ENCODE measurements around the gene PRDM11. TPM values are rescaled to one million over a fixed set of nuclear protein-coding genes. Genes with fewer than 3 reads are reported as not detected.

The PRDM11 gene
- total and polyA plus RNA-seq, 2 of the 4 experiments (the other 2 are of a cell fraction), result 2.2 to 2.7 TPM

- POLR2A ChIA-PET (ENCODE audit: unreplicated experiment), result no interaction called here
- dilution Hi-C loops (cut with HindIII; ENCODE audit: low sequenced_read_pairs, unreplicated experiment) (no loop called here), in situ Hi-C loops (cut with MboI; ENCODE audit: low sequenced_read_pairs) (no loop called here), intact Hi-C loops (cut with micrococcal nuclease) (no loop called here)
- WGBS, 2 experiments (ENCODE audit: extremely low coverage in 2 of 2, insufficient read length in 1 of 2), result 100% methylated on average over 1 of the region's 2 CpGs; no CpG with 5 or more reads in 1 of the 2 experiments
- no peaks in the 10 kb centered on the region for H3K9me1 ChIP-seq (ENCODE audit: insufficient read depth, low read length)
- no peak overlapping the region for H3K23ac ChIP-seq (ENCODE audit: low read depth, low read length)
- ATAC-seq (ENCODE audit: low read depth), result no peak
- no peak overlapping the region for H3K14ac ChIP-seq (replicated peaks; ENCODE audit: low read depth, low read length)
- H3K27ac ChIP-seq (ENCODE audit: insufficient read depth, low read length), result no peak overlapping the region
- no peak overlapping the region for H2BK15ac ChIP-seq (ENCODE audit: low read depth, low read length)
- H3K27me3 ChIP-seq (ENCODE audit: control insufficient read depth, insufficient read depth, low read length), result no peaks in the 10 kb centered on the region
- DNase-seq, result no peak
- no peaks in the 10 kb centered on the region; the same call in 1 of the 2 replicates for H3K9me3 ChIP-seq (ENCODE audit: control insufficient read depth, insufficient read depth, low read length)
- H2AFZ ChIP-seq (replicated peaks; ENCODE audit: low read length, poor library complexity), result no peak overlapping the region
- no peak overlapping the region for H3K18ac ChIP-seq (ENCODE audit: low read depth, low read length)
- H2BK5ac ChIP-seq (ENCODE audit: low read depth, low read length, poor library complexity, severe bottlenecking), result no peak overlapping the region
- no peak overlapping the region for H3K9ac ChIP-seq (ENCODE audit: low read depth, low read length)
- H3K4me1 ChIP-seq (ENCODE audit: control insufficient read depth, insufficient read depth, low read length), result peaks cover 4% of the 10 kb centered on the region; the same call in 1 of the 2 replicates
- no peak overlapping the region for H4K8ac ChIP-seq (ENCODE audit: low read depth in 2 of 2, low read length in 2 of 2)
- BruUV-seq (replicated peaks), result no TSS peak
- H3K56ac ChIP-seq (ENCODE audit: extremely low read depth, insufficient read depth, low read length), result no peak overlapping the region
- no peak overlapping the region for H4K91ac ChIP-seq (ENCODE audit: insufficient read depth, low read depth, low read length)
- TF ChIP-seq MAFK (IDR thresholded peaks at IDR 0.05; ENCODE audit: low read depth, low read length), result no peak
- TF ChIP-seq CEBPB (IDR thresholded peaks at IDR 0.05; ENCODE audit: low read depth, low read length), result no peak
- no peak for TF ChIP-seq FOS (IDR thresholded peaks at IDR 0.05; ENCODE audit: low read depth, low read length)
- no peak for TF ChIP-seq SMC3 (IDR thresholded peaks at IDR 0.05; ENCODE audit: low read depth, low read length)
- no peak for TF ChIP-seq MAZ (IDR thresholded peaks at IDR 0.05; ENCODE audit: borderline replicate concordance, low read depth, low read length)
- TF ChIP-seq RFX5 (IDR thresholded peaks at IDR 0.05; ENCODE audit: low read depth, low read length), result no peak
- TF ChIP-seq CTCF (conservative IDR thresholded peaks at IDR 0.05; ENCODE audit: low read depth, low read length), result no peak
- no peak for TF ChIP-seq ELK1 (IDR thresholded peaks at IDR 0.05; ENCODE audit: borderline replicate concordance, low read depth, low read length)
- TF ChIP-seq BHLHE40 (IDR thresholded peaks at IDR 0.05; ENCODE audit: low read depth, low read length), result no peak
- no peak for TF ChIP-seq MXI1 (IDR thresholded peaks at IDR 0.05; ENCODE audit: borderline replicate concordance, low read depth, low read length)
- no peak for TF ChIP-seq NFE2L2 (IDR thresholded peaks at IDR 0.05; ENCODE audit: low read depth, low read length)
- TF ChIP-seq RCOR1 (IDR thresholded peaks at IDR 0.05; ENCODE audit: insufficient replicate concordance, low read length), result no peak
- TF ChIP-seq POLR2A (IDR thresholded peaks at IDR 0.05; ENCODE audit: low read depth, low read length), result no peak
- TF ChIP-seq USF2 (IDR thresholded peaks at IDR 0.05; ENCODE audit: low read depth, low read length), result no peak
- TF ChIP-seq CHD1 (IDR thresholded peaks at IDR 0.05; ENCODE audit: low read depth, low read length), result no peak
- no peak for TF ChIP-seq RAD21 (IDR thresholded peaks at IDR 0.05; ENCODE audit: low read length)
- no peak overlapping the region for H3K4ac ChIP-seq (ENCODE audit: low read depth, low read length)
- no peak overlapping the region for H2AK9ac ChIP-seq (replicated peaks; ENCODE audit: low read depth, low read length, poor library complexity)
- H2BK120ac ChIP-seq (ENCODE audit: low read depth, low read length), result no peak overlapping the region
- no peaks in the 10 kb centered on the region; the same call in 1 of the 2 replicates for H4K20me1 ChIP-seq (ENCODE audit: insufficient read depth, low read length)
- no peak overlapping the region for H2AK5ac ChIP-seq (ENCODE audit: low read depth, low read length)
- H4K5ac ChIP-seq (ENCODE audit: low read depth, low read length), result no peak overlapping the region
- H3K36me3 ChIP-seq (ENCODE audit: control insufficient read depth, insufficient read depth, low read length), result no peaks in the 10 kb centered on the region
- CTCF ChIA-PET, result no interaction called here
- no peak overlapping the region for H2BK20ac ChIP-seq (ENCODE audit: low read depth, low read length)
- peaks cover 12 to 17% of the 10 kb centered on the region in 2 experiments; a peak in 3 of 4 replicates for H3K79me1 ChIP-seq (ENCODE audit: low read depth in 1 of 2, low read length in 2 of 2)
- no peak overlapping the region for H3K4me2 ChIP-seq (ENCODE audit: low read depth, low read length)
- H3K4me3 ChIP-seq (ENCODE audit: insufficient read depth, low read depth, low read length), result no peak overlapping the region
Measured at GRCh38 chr11:45150301-45150700, 3.9 kb downstream of the PRDM11 start.
